ENCODE measurements around the gene SAMD4A. TPM values are rescaled to one million over a fixed set of nuclear protein-coding genes. Genes with fewer than 3 reads are reported as not detected.
A peak's percentile ranks its signal among the peaks of the same experiment; 100 is the strongest.

Gene SAMD4A
- total and polyA plus RNA-seq, 4 donors, result 17.5 to 31.6 (median 24.5) TPM

- WGBS (ENCODE audit: insufficient coverage), result 100% methylated on average over 1 of the region's 3 CpGs
- Histone ChIP-seq H3K27ac (ENCODE audit: low read depth, low read length) (no peak overlapping the region), H3K4me1 (ENCODE audit: control insufficient read depth, insufficient read depth, low read length) (peaks cover 4% of the 10 kb centered on the region)
These were observed 115.7 kb downstream of the SAMD4A start for GRCh38 chr14:54682578-54682977.

GRCh38 chr14:54683882-54684794, 117.2 kb downstream of the SAMD4A start:
- Histone ChIP-seq H3K36me3 (ENCODE audit: control insufficient read depth, insufficient read depth, low read length) (no peaks in the 10 kb centered on the region), H3K4me3 (ENCODE audit: low read depth, low read length) (no peak overlapping the region), H3K9me3 (ENCODE audit: control insufficient read depth, insufficient read depth, low read length) (no peaks in the 10 kb centered on the region), H3K27me3 (ENCODE audit: control insufficient read depth, insufficient read depth, low read length) (no peaks in the 10 kb centered on the region), H3K27ac (ENCODE audit: low read depth, low read length) (peak overlapping the region; percentile 33), H3K4me1 (ENCODE audit: control insufficient read depth, insufficient read depth, low read length) (peaks cover 4% of the 10 kb centered on the region)
- DNase-seq (ENCODE audit: low read depth in 4 of 6, low spot score in 6 of 6), result no peak
- WGBS (ENCODE audit: insufficient coverage), result 45% methylated on average over 4 of the region's 8 CpGs

More at GRCh38 chr14:54682578-54682977, 115.7 kb downstream of the SAMD4A start:
- Histone ChIP-seq H3K9me3 (ENCODE audit: control insufficient read depth, insufficient read depth, low read length) (no peaks in the 10 kb centered on the region), H3K27me3 (ENCODE audit: control insufficient read depth, insufficient read depth, low read length) (no peaks in the 10 kb centered on the region), H3K4me3 (ENCODE audit: low read depth, low read length) (no peak overlapping the region), H3K36me3 (ENCODE audit: control insufficient read depth, insufficient read depth, low read length) (no peaks in the 10 kb centered on the region)
- DNase-seq (ENCODE audit: low read depth in 4 of 6, low spot score in 6 of 6), result no peak

GRCh38 chr14:54685286-54685845, 118.4 kb downstream of the SAMD4A start:
- Histone ChIP-seq H3K4me3 (ENCODE audit: low read depth, low read length) (no peak overlapping the region), H3K4me1 (ENCODE audit: control insufficient read depth, insufficient read depth, low read length) (peaks cover 4% of the 10 kb centered on the region), H3K9me3 (ENCODE audit: control insufficient read depth, insufficient read depth, low read length) (no peaks in the 10 kb centered on the region), H3K36me3 (ENCODE audit: control insufficient read depth, insufficient read depth, low read length) (no peaks in the 10 kb centered on the region), H3K27me3 (ENCODE audit: control insufficient read depth, insufficient read depth, low read length) (no peaks in the 10 kb centered on the region), H3K27ac (ENCODE audit: low read depth, low read length) (peak overlapping the region; percentile 81)
- WGBS (ENCODE audit: insufficient coverage), result 100% methylated on average over 4 of the region's 4 CpGs
- no peak for DNase-seq (ENCODE audit: low read depth in 4 of 6, low spot score in 6 of 6)

GRCh38 chr14:54686219-54686870, 119.4 kb downstream of the SAMD4A start:
- H3K27me3 ChIP-seq (ENCODE audit: control insufficient read depth, insufficient read depth, low read length), result no peaks in the 10 kb centered on the region
- H3K4me3 ChIP-seq (ENCODE audit: low read depth, low read length), result no peak overlapping the region
- peak overlapping the region; percentile 81 for H3K27ac ChIP-seq (ENCODE audit: low read depth, low read length)
- H3K9me3 ChIP-seq (ENCODE audit: control insufficient read depth, insufficient read depth, low read length), result no peaks in the 10 kb centered on the region
- peaks cover 4% of the 10 kb centered on the region for H3K4me1 ChIP-seq (ENCODE audit: control insufficient read depth, insufficient read depth, low read length)
- DNase-seq (ENCODE audit: low read depth in 4 of 6, low spot score in 6 of 6), result peak in 1 of 6 donors; percentile 78
- H3K36me3 ChIP-seq (ENCODE audit: control insufficient read depth, insufficient read depth, low read length), result no peaks in the 10 kb centered on the region
- 65% methylated on average over 4 of the region's 8 CpGs for WGBS (ENCODE audit: insufficient coverage)

GRCh38 chr14:54686871-54687749, 120.2 kb downstream of the SAMD4A start:
- no peak for DNase-seq (ENCODE audit: low read depth in 4 of 6, low spot score in 6 of 6)
- Histone ChIP-seq H3K9me3 (ENCODE audit: control insufficient read depth, insufficient read depth, low read length) (no peaks in the 10 kb centered on the region), H3K4me3 (ENCODE audit: low read depth, low read length) (no peak overlapping the region), H3K27me3 (ENCODE audit: control insufficient read depth, insufficient read depth, low read length) (no peaks in the 10 kb centered on the region), H3K36me3 (ENCODE audit: control insufficient read depth, insufficient read depth, low read length) (no peaks in the 10 kb centered on the region), H3K27ac (ENCODE audit: low read depth, low read length) (peak overlapping the region; percentile 81), H3K4me1 (ENCODE audit: control insufficient read depth, insufficient read depth, low read length) (peaks cover 4% of the 10 kb centered on the region)
- 98% methylated on average over 6 of the region's 8 CpGs for WGBS (ENCODE audit: insufficient coverage)

- DNase-seq (ENCODE audit: low read depth in 4 of 6, low spot score in 6 of 6), result no peak
- Histone ChIP-seq H3K4me3 (ENCODE audit: low read depth, low read length) (no peak overlapping the region), H3K4me1 (ENCODE audit: control insufficient read depth, insufficient read depth, low read length) (peaks cover 4% of the 10 kb centered on the region), H3K9me3 (ENCODE audit: control insufficient read depth, insufficient read depth, low read length) (no peaks in the 10 kb centered on the region), H3K27ac (ENCODE audit: low read depth, low read length) (no peak overlapping the region), H3K36me3 (ENCODE audit: control insufficient read depth, insufficient read depth, low read length) (no peaks in the 10 kb centered on the region), H3K27me3 (ENCODE audit: control insufficient read depth, insufficient read depth, low read length) (no peaks in the 10 kb centered on the region)
- WGBS (ENCODE audit: insufficient coverage), result 100% methylated on average over 1 of the region's 2 CpGs
These were observed 120.8 kb downstream of the SAMD4A start for GRCh38 chr14:54687750-54688119.

- WGBS (ENCODE audit: insufficient coverage), result 98% methylated on average over 10 of the region's 10 CpGs
- Histone ChIP-seq H3K27me3 (ENCODE audit: control insufficient read depth, insufficient read depth, low read length) (no peaks in the 10 kb centered on the region), H3K4me3 (ENCODE audit: low read depth, low read length) (no peak overlapping the region), H3K9me3 (ENCODE audit: control insufficient read depth, insufficient read depth, low read length) (no peaks in the 10 kb centered on the region), H3K27ac (ENCODE audit: low read depth, low read length) (no peak overlapping the region), H3K36me3 (ENCODE audit: control insufficient read depth, insufficient read depth, low read length) (no peaks in the 10 kb centered on the region), H3K4me1 (ENCODE audit: control insufficient read depth, insufficient read depth, low read length) (peaks cover 4% of the 10 kb centered on the region)
- peak in 1 of 6 donors; percentile 55 for DNase-seq (ENCODE audit: low read depth in 4 of 6, low spot score in 6 of 6)
These were observed 121.3 kb downstream of the SAMD4A start for GRCh38 chr14:54688229-54688628.

- DNase-seq (ENCODE audit: low read depth in 4 of 6, low spot score in 6 of 6), result no peak
- H3K4me1 ChIP-seq (ENCODE audit: control insufficient read depth, insufficient read depth, low read length), result no peaks in the 10 kb centered on the region
- WGBS (ENCODE audit: insufficient coverage), result 80% methylated on average over 1 of the region's 1 CpG
- H3K4me3 ChIP-seq (ENCODE audit: low read depth, low read length), result no peak overlapping the region
- H3K27me3 ChIP-seq (ENCODE audit: control insufficient read depth, insufficient read depth, low read length), result no peaks in the 10 kb centered on the region
- no peaks in the 10 kb centered on the region for H3K9me3 ChIP-seq (ENCODE audit: control insufficient read depth, insufficient read depth, low read length)
- H3K36me3 ChIP-seq (ENCODE audit: control insufficient read depth, insufficient read depth, low read length), result no peaks in the 10 kb centered on the region
- H3K27ac ChIP-seq (ENCODE audit: low read depth, low read length), result no peak overlapping the region
These were observed 123.0 kb downstream of the SAMD4A start for GRCh38 chr14:54689928-54690327.

- Histone ChIP-seq H3K36me3 (ENCODE audit: control insufficient read depth, insufficient read depth, low read length) (no peaks in the 10 kb centered on the region), H3K27ac (ENCODE audit: low read depth, low read length) (no peak overlapping the region), H3K9me3 (ENCODE audit: control insufficient read depth, insufficient read depth, low read length) (no peaks in the 10 kb centered on the region), H3K4me3 (ENCODE audit: low read depth, low read length) (no peak overlapping the region), H3K27me3 (ENCODE audit: control insufficient read depth, insufficient read depth, low read length) (no peaks in the 10 kb centered on the region), H3K4me1 (ENCODE audit: control insufficient read depth, insufficient read depth, low read length) (no peaks in the 10 kb centered on the region)
- DNase-seq (ENCODE audit: low read depth in 4 of 6, low spot score in 6 of 6), result no peak
- no CpG with 5 or more reads among the region's 2 CpGs for WGBS (ENCODE audit: insufficient coverage)
These were observed 124.0 kb downstream of the SAMD4A start for GRCh38 chr14:54690887-54691286.

Measured in spinal cord (tissue), 10 donors.